HUES6 (cell line): ENCODE measurements around the gene CERS1.

Source experiments
- H3K27ac ChIP-seq: 2 replicates; pipeline ENCODE4 v1.7.0; 2013; ENCODE audit warnings: low read depth, mild to moderate bottlenecking, low read length, inconsistent platforms
- H3K27me3 ChIP-seq: 2 replicates; pipeline ENCODE4 v1.6.1; 2013; ENCODE audit warnings: low read length; ENCODE audit not compliant: control insufficient read depth, insufficient read depth
- H3K36me3 ChIP-seq: 2 replicates; pipeline ENCODE4 v1.6.1; 2013; ENCODE audit warnings: low read length; ENCODE audit not compliant: control insufficient read depth, insufficient read depth
- H3K4me1 ChIP-seq: 2 replicates; pipeline ENCODE4 v1.6.1; 2013; ENCODE audit warnings: low read length; ENCODE audit not compliant: control insufficient read depth, insufficient read depth
- H3K4me3 ChIP-seq: 2 replicates; pipeline ENCODE4 v1.5.1; 2013; ENCODE audit warnings: low read depth, low read length
- H3K9ac ChIP-seq: one replicate; pipeline ENCODE4 v1.6.1; 2013; ENCODE audit warnings: mild to moderate bottlenecking, low read length
- H3K9me3 ChIP-seq: 2 replicates; pipeline ENCODE4 v1.6.1; 2013; ENCODE audit warnings: low read depth, low read length; ENCODE audit not compliant: control insufficient read depth, insufficient read depth

The CERS1 gene

GRCh38 chr19:18850471-18851375 is 45.2 kb downstream of the CERS1 start:
- no peaks in the 10 kb centered on the region for H3K9me3 ChIP-seq
- no peak overlapping the region for H3K4me3 ChIP-seq
- H3K27me3 ChIP-seq: no peaks in the 10 kb centered on the region
- no peaks in the 10 kb centered on the region; the same call in 1 of the 2 replicates for H3K4me1 ChIP-seq
- H3K27ac ChIP-seq: no peak overlapping the region
- peaks cover 82% of the 10 kb centered on the region for H3K36me3 ChIP-seq
- no peak overlapping the region for H3K9ac ChIP-seq

DNA sequence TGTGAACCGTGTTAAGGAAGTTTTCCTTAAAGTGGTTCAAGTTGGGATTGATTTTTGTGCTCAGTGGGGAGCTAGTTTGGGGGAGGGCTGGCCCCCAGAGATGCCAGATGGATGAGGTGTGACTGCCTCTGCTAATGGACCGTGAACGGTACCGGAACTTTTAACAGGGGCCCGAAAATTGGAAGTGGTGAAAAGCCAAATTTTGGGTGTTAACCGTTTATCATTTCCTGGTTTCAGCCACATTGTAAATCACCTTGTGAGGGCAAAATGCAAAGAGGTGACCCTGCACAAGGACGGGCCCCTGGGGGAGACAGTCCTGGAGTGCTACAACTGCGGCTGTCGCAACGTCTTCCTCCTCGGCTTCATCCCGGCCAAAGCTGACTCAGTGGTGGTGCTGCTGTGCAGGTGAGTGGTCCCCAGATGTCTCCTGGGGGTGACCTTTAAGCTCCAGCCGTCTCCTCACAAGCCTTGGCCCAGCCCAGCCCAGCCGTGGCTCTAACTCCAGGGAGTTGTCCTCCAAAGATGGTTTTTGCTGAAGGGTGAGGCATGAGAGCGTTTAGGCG is 46.0 kb downstream of the CERS1 start:
- Histone ChIP-seq H3K27me3 (no peaks in the 10 kb centered on the region), H3K9me3 (no peaks in the 10 kb centered on the region), H3K4me1 (no peaks in the 10 kb centered on the region; the same call in 1 of the 2 replicates), H3K9ac (no peak overlapping the region), H3K4me3 (no peak overlapping the region), H3K36me3 (peaks cover 74% of the 10 kb centered on the region), H3K27ac (no peak overlapping the region)

DNA sequence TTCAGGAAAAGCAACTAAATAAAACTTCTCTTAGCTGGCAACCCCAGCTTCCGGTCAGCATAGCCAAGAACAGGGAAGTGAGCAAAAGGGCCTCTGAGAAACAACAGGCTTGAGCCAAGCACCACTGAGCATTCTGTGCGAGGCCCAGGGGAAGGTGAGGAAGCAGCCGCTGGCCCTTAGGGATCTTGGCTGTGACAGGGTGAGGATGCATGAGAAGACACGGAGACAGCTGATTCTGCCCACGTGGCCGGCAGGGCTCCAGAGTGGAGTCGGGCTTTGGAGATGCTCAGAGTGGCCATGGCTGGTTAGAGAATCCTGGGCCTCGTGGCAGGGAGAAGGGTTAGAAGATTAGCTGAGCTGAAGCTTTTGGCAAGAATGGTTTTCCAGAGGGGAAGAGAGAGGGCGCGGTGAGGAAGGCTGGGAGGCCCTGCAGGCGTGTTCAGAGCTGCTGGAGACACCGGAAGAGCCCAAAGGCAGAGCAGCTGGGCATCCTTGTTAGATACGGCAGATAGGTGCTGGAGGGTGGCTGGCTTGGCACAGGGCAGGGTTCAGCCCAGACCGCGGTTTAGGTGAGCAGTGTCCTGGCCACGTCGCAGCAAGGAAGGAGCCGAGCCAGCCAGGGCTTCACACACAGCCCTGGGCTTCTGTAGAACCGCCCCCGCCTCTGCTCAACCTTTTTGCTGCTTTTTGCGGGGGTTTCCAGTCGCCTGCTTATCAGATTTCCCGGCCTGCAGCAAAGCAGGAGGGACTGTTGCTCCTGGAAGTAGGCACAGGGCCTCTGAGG is 46.9 kb downstream of the CERS1 start:
- Histone ChIP-seq H3K4me1 (no peaks in the 10 kb centered on the region; the same call in 1 of the 2 replicates), H3K9ac (no peak overlapping the region), H3K27ac (no peak overlapping the region), H3K36me3 (peaks cover 65% of the 10 kb centered on the region), H3K9me3 (no peaks in the 10 kb centered on the region), H3K27me3 (no peaks in the 10 kb centered on the region), H3K4me3 (no peak overlapping the region)

DNA sequence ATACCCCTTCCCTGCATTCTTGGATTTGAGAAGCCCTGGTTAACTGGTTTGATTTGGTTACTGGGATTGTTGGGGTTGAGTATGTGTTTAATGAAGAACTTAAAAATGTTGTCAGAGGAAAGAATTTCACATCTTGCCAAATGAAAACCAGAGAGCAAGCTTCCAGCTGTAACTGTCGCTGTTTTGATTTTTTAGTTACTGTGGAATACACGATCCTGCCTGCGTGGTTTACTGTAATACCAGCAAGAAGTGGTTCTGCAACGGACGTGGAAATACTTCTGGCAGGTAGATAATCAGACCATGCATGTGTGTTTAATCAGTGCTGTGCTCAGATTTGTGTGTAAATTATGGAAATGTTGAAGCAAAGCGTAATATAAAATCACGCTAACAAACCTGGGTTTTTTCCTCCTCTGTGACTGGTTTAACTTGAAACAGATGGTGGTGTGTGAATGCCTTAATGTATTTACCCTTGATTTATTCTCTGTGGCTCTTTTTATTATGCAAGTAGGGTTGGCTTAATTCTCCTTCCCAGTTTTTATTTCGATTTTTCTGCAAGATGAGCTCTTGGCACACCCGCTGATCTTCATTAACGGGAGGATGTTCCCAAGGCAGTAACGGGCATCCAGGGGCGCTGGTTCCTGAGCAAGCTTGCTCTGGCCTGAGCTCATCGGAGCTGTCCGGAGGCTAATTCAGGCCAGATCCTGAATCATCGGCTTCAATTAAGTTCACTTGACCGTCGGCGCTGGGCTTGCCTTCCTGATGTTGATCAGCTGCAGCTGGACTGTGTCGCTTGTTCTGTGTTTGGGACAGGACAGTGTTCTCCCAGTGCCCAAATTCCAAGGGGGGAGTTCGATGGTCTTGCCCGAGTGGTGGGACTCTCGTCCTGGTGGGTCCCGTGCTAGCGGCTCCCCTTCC is 48.2 kb downstream of the CERS1 start:
- Histone ChIP-seq H3K9me3 (no peaks in the 10 kb centered on the region), H3K4me1 (no peaks in the 10 kb centered on the region; the same call in 1 of the 2 replicates), H3K36me3 (peaks cover 53% of the 10 kb centered on the region), H3K9ac (no peak overlapping the region), H3K4me3 (no peak overlapping the region), H3K27ac (no peak overlapping the region), H3K27me3 (no peaks in the 10 kb centered on the region)

GRCh38 chr19:18846862-18847548 is 49.0 kb downstream of the CERS1 start:
- H3K36me3 ChIP-seq: peaks cover 45% of the 10 kb centered on the region

DNA sequence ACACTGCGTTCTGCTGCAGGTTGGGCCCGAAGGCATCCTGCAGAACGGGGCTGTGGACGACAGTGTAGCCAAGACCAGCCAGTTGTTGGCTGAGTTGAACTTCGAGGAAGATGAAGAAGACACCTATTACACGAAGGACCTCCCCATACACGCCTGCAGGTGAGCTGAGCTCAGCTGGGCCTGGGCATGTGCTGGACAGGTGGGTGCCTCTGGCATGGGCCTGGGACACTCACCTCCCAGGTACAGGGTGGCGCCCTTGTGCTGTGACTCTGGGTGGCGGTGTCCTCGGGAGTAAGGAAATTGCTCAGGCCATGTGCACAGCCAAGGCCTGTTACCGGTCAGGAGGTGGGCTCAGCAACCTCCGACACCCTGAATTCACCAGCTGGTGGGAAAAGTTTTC is 50.0 kb downstream of the CERS1 start:
- no peak overlapping the region for H3K9ac ChIP-seq
- no peaks in the 10 kb centered on the region for H3K9me3 ChIP-seq
- H3K36me3 ChIP-seq: peaks cover 37% of the 10 kb centered on the region
- H3K27me3 ChIP-seq: no peaks in the 10 kb centered on the region
- no peak overlapping the region for H3K27ac ChIP-seq
- H3K4me3 ChIP-seq: no peak overlapping the region
- H3K4me1 ChIP-seq: peaks cover 3% of the 10 kb centered on the region

More at GRCh38 chr19:18846862-18847548, 49.0 kb downstream of the CERS1 start:
- H3K4me3 ChIP-seq: no peak overlapping the region
- no peak overlapping the region for H3K27ac ChIP-seq
- no peaks in the 10 kb centered on the region for H3K9me3 ChIP-seq
- H3K9ac ChIP-seq: no peak overlapping the region
- no peaks in the 10 kb centered on the region; the same call in 1 of the 2 replicates for H3K4me1 ChIP-seq
- no peaks in the 10 kb centered on the region for H3K27me3 ChIP-seq

DNA sequence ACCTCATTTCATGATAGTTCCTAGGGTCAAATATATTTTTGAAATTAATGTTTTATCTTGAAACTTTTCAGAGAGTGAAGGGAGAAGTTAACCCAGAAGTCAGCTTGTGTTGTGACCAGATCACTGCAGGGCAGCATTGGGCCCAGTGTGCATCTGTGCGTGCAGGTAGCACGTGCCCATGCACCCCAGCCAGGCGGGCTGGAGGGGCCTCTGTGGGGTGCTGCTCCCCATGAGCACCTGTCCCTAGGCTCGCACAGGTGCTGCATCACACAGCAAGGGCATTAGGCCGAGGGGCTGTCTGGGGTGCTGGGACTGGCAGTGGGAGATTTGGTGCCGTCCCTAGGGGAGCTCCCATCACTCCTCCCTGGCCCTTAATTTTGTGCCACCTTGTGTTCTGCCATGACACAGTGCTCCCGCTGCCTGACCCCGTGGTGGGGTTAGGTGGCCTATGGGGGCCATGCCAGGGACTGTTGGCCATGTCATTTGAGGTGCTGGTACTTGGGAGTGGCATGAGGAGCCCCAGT is 51.1 kb downstream of the CERS1 start:
- Histone ChIP-seq H3K27ac (no peak overlapping the region), H3K27me3 (no peaks in the 10 kb centered on the region), H3K9me3 (no peaks in the 10 kb centered on the region), H3K4me1 (peaks cover 14% of the 10 kb centered on the region), H3K4me3 (no peak overlapping the region), H3K9ac (no peak overlapping the region), H3K36me3 (peaks cover 29% of the 10 kb centered on the region)

- Histone ChIP-seq H3K4me1 (peaks cover 21% of the 10 kb centered on the region), H3K4me3 (no peak overlapping the region), H3K27ac (no peak overlapping the region)
Measured at GRCh38 chr19:18843960-18844359, 52.0 kb downstream of the CERS1 start.

GRCh38 chr19:18842166-18842565 is 53.8 kb downstream of the CERS1 start:
- no peak overlapping the region for H3K27ac ChIP-seq
- no peaks in the 10 kb centered on the region for H3K9me3 ChIP-seq
- no peak overlapping the region for H3K4me3 ChIP-seq
- H3K27me3 ChIP-seq: no peaks in the 10 kb centered on the region
- no peak overlapping the region for H3K9ac ChIP-seq
- peaks cover 14% of the 10 kb centered on the region for H3K36me3 ChIP-seq
- H3K4me1 ChIP-seq: peaks cover 21% of the 10 kb centered on the region

More at GRCh38 chr19:18843960-18844359, 52.0 kb downstream of the CERS1 start:
- no peaks in the 10 kb centered on the region for H3K9me3 ChIP-seq
- peaks cover 21% of the 10 kb centered on the region for H3K36me3 ChIP-seq
- no peaks in the 10 kb centered on the region for H3K27me3 ChIP-seq
- no peak overlapping the region for H3K9ac ChIP-seq
